Inflammatory macrophage treated with lipopolysaccharide for 4 hours (primary cell): Measurements from ENCODE around the gene DNASE1L2.
"Not testable (repeated sequence)": the region's sequence is repeated elsewhere in the genome, so short reads cannot be mapped to it uniquely, and the experiment has no call there.

Experiments used
- DNase-seq: peaks from one replicate; pipeline ENCODE4 v3.0.0-alpha.2; 2020

Gene DNASE1L2

DNA sequence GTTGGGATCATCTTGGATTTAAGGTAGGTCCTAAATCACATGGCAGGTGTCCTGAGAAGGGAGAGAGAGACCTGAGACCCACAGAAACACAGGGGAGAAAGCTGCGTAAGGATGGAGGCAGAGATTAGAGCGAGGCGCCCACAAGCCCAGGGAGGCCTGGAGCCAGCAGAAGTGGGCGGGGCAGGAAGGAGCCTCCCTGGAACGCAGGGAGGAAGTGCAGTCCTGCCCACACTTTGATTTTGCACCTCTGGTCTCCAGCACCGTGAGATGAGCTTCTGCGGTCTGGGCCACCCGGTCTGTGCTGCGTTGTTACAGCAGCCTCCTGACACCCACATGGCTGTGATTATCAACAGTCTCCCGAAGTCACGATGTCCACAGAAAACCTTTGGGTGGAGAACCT is 6.4 kb downstream of the DNASE1L2 start:
- no peak for DNase-seq

DNA sequence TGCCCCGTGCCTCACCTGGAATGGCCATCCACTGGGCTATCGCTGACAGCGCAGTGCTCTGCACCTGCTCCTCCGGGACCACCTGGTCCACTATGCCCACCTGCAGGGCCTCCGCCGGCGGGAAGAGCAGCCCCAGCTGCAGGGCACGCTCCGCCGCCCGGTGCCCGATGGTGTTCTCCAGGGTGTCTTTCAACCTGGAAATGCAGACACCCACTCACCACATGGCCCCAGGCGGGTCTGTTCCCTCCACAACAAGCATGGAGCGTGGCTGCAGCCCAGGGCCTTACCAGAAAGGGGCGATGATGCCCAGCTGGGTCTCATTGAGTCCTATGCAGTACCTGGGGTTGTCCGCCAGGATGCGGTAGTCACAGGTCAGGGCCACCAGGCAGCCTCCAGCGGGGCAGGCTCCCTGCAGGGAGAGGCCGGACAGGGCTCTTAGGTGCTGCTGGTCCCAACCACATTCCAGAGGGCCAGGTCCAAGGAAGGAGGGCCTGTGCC is 6.8 kb downstream of the DNASE1L2 start:
- no peak for DNase-seq

DNA sequence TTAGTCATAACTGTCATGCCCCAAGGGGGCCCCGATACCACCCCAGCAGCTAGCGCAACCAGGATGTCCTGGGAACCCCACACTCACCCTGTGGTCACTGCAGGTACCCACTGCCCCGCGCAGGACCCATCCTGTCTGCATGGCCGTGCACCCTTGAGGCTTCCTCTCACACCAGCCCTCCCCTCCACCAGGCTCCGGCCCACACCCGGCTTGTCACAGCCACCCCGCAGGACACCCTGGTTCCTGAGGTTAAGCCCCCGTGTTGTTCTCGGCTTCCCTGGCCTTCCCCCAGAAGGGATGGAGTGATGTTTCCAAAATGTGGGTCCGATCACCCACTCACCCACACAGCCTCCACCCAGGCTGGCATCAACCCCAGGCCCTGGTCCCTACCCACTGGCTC is 7.5 kb downstream of the DNASE1L2 start:
- DNase-seq = no peak

DNA sequence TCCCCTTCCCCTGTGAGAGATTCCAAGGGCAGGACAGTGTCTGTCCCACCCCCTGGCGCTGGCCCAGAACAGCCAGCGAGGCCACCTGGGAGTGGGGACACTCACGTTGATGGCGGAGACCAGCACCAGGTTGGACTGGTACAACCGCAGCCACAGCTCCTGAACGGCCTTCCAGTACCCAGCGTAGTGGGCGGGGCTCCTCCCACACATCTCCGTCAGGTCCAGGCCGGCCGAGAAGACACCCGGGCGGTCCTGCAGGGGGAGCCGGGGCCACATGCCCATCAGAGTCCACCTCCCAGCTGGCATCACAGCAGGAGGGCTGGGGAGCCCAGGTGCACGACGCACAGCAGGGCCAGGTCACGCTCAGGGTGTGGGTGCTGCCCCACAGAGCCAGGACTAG is 8.1 kb downstream of the DNASE1L2 start:
- no peak for DNase-seq

DNA sequence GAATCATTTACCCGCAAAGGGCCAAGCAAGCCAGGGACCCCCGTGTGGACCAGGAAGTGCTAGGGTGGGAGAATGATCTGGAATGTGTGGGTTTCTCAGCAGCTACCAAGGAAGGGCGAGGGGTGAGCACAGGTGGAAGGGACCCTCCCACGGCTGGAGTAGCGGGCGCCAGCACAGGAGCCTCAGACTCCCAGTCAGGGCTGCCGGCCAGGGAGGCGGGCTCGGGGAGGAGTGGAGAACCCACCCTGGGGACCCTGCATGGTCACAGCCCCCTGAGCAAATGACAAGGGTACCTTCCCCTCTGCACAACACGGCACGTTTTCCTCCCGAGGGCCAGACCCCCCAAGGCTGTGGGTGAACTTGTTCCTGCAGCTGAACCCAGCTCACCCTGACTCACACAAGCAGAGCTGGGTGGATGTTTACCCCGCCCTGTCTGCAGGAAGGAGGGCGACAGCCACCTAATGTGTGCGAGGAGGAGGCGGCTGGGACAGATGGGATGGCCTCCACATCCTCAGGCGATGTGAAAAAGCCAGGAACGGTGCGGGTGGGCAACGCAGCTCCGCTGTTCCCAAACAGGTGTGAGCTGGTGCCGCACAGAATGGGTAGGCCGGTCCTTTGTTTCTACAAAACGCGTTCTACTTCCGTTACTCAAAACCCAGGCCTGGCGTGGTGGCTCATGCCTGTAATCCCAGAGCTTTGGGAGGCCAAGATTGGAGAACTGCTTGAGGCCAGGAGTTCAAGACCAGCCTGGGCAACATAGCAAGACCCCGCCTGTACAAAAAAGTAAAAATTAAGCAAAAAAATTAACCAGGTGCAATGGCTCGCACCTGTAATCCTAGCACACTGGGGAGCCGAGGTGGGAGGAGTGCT is 8.9 kb downstream of the DNASE1L2 start:
- no peak for DNase-seq

DNA sequence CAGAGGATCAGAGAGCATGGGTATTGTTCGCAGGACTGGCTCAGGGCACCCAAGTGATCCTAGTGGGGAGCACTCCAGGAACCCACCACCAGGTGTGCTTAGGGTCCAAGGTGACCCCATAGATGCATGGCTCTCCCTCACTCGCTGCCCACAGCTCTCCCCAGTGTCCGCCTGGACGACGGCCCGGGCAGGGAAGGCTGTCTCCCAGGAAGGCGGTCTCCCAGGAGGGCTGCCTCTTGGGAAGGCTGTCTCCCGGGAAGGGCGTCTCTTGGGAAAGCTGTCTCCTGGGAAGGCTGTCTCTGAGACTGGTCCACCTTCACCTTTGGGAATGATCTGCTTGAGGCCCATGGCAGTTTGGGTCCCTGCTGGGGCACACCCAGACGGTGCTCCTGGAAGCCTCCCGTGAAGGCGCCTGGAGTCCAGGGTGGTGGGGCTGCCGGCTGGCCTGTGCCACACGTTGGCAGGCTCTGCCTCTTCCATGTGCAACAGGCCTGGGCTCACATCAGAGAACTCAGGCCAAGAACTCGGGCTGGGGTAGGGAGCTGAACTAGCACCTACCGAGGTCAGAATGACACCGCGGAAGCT is 10.1 kb downstream of the DNASE1L2 start:
- DNase-seq = no peak

DNA sequence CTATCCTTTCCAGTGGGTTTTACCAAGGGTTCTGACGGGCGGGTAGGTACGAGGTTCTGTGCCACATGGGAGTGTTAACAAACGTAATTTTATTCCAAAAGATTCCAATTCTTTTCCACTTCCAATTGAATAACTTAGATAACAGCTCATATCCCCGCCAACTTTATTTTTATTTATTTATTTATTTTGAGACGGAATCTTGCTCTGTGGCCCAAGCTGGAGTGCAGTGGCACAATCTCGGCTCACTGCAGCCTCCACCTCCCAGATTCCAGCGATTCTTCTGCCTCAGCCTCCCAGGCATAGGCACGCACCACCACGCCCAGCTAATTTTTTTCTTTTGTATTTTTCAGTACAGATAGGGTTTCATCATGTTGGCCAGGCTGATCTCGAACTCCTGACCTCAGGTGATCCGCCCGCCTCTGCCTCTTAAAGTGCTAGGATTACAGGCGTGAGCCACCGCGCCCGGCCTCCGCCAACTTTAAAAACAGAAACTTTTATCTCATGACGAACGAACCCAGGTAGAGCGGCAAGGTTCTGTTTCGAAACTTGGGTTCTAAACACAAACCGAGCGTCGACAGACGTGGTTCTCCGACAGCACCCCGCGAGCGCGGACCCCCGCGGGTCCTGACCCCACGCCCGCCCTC is 14.5 kb downstream of the DNASE1L2 start:
- DNase-seq = no peak

DNA sequence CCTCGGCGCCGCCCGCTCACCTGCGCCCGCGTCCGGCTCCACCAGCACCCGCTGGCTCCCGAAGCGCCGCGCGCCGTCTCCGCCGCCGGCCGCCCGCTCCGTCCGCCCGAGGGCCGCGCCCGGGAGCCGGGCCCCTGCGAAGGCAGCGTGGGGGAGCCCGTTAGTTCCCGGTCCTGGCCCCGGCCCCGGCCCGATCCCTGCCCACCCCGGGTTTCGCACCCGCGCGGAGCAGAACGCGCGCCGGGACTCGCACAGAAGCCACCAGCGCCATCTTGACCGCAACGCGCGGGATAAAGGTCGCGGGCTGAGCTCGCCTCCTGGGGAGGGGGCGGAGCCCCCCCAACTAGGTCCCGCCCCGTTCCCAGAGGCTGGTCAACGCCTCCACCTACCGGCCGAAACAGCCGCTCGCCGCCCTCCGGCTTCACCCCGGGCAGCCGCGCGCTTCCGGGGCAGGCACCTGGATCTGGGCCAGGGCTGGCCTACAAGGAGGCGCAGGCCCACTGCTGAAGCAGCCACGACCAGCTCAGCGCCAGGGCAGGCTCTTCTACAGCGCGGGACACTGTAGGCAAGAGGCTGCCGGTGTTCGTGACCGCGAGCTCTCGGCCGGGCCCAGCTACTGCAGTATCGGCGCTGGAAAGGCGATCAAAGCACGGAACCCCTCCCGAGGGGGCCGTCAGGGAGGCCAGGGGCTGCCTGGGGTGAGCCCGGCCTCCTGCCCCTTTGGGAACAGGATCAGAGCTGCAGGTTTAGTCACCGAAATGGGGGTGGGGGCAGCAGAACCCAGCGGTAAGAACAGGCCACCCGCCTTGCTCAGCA is 15.3 kb downstream of the DNASE1L2 start, which contains the start of gene ECI1:
Gene ECI1 (minus strand): TSS at position 292 of the 816 bp plus-strand sequence. CDS start 21 bp downstream, at position 271.
- DNase-seq = peak; percentile 94

DNA sequence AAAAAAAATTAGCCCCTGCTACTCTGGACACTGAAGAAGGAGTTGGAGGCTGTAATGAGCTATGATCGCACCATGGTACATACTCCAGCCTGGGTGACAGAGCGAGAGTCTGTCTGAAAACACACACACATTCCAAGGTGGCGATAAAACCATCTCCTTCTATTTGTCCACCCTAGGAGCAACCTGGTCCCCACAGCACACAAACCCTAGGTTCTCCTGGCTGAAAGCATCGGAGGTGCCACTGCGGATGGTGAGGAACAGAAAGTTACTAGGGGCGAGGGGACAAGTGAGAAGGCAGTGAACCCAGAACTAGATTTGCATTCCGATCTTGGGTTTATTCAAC is 16.5 kb downstream of the DNASE1L2 start:
- DNase-seq = no peak

DNA sequence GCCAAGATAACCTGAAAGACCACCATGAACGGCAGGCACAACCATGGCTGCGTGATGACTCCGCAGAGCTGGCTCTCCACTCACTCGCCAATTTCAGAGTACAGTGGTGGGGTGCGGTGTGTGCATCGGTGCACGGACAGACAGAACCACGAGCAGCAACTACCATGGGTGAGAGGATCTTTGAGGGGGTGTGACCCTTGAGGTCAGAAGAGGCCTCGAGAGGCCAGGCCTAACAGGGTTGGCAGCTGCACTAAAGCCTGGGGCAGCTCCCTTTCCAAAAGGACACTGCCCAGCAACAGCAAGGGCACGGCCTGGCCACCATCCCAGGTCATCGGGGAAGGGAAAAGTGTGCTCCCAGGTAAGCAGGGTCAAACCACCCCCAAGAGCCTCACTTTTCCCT is 17.0 kb downstream of the DNASE1L2 start:
- no peak for DNase-seq

DNA sequence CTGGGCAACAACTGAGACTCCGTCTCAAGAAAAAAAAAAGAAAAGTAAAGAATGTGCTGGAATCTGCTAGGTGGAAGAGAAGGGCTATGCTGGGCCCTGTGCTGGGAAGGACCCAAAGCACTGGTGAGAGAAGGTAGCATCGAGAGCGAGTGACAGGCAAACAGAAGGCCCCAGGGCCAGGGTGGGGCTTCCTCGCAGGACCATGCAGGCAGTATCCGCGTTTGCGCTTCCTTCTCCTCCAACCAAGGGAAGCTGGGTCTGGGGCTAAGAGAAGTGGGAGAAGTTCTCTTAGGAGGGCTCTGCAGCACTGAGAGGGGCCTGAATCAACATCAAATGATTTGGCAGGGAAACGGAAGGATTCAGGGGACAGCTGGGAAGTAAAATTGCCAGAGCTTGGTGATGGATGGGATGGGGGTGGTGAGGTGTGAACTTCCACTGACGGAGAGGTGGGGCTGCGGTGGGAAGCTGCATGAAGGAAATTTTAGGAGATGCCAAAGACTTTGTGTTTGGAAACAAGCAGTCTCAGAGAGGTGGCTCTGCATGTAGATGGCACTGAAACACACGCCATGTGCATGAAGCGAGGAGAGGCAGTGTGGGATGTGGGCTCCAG is 20.4 kb downstream of the DNASE1L2 start:
- no peak for DNase-seq

DNA sequence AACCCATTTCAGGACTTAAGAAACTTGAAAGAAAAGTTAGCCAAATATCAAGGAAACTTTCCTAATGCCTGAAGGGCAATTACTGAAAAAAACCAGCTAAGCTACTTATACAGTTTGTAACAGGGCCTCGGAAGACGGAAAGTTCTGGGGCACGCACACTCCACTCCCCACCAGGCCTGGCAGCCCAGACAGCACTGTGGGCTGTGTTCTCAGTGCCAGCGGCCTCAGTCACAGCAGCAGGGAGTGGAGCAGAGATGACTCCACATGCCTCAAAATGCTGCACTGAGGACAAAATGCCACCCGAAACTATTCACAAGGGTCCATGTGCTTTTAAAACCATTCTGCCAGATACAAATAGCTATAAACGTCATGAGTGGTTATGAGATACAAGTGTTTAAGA is 21.5 kb downstream of the DNASE1L2 start:
- DNase-seq = no peak

DNA sequence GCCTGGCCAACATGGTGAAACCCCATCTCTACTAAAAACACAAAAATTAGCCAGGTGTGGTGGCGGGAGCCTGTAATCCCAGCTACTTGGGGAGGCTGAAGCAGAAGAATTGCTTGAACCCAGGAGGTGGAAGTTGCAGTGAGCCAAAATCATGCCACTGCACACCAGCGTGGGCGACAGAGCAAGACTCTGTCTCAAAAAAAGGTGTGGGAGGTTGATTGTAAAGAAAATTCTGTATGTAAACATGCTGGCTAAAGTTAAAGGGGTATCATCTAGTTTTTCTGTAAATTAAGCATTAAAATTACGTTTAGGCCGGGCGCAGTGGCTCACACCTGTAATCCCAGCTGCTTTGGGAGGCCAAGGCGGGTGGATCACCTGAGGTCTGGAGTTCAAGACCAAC is 22.3 kb downstream of the DNASE1L2 start:
- DNase-seq = not testable (repeated sequence)

DNA sequence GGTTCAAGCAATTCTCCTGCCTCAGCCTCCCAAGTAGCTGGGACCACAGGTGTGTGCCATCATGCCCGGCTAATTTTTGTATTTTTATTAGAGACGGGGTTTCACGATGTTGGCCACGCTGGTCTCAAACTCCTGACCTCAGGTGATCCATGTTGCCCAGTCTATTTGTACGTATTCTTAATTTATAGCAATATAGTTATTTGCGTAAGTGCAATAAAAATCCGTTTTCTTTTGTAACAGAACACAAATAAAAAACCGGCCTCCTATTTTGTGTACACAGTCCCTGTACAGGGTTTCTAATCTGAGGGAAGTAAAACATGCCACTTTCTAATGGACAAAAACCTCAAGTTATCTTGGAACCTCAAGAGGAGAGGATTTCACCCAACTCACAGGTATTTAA is 24.0 kb downstream of the DNASE1L2 start:
- no peak for DNase-seq

DNA sequence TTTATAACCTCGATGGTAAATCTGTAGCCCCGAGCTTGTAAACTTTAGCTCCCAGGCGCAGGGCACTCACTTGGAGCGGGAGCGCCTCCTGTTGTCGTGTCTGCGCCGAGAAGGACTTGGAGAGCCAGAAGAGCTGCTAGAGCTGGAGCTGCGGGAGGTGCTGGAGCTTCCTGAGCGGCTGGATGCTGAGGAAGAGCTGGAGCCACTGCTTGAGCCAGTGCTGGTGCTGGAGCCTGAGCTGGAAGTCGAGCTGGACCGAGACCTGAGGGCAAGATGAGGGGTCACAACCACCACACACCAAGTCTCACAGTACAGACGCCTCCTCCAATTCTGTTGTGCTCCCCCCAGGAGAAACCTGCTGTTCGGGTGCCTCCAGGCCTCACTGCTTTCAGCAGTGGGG is 26.8 kb downstream of the DNASE1L2 start:
- DNase-seq = not testable (repeated sequence)

DNA sequence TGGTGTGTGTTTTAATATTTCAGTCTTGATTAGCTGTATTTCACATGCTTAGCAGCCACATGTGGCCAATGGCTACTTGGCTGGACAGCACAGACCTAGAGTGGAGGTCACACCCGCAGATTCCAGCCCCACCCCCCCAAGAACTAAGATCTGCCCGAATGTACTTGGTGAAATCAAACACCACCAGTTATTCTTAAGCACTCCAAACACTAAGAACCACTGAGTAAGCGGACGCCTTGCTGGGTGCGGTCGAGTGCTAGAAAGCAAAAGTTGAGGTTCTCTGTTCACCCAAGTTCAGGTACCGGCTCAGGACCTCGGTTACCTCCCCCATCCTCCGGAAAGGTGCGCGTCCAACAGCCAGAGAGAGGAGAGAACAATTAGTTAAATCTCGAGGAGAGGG is 30.6 kb downstream of the DNASE1L2 start:
- not testable (repeated sequence) for DNase-seq

DNA sequence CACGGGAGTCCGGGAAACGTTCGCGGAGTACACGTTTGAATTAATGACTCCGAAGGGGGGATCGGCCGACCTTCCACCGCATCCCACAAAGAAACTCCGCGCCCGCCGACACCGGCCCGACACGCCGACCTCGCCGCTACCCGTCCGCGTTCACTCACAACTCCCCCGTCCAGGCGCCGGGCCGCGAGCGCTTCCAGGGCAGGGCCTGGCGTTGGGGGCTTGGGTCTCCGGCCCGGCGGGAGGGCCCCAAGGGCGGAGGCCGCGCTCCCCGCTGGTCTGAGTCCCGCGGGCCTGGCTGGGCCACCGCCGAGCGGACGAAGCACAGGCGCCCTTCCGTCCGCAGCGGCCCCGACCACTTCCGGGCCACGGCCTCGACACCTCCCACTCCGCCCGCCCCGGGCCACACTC is 31.3 kb downstream of the DNASE1L2 start:
- DNase-seq = peak; percentile 72

DNA sequence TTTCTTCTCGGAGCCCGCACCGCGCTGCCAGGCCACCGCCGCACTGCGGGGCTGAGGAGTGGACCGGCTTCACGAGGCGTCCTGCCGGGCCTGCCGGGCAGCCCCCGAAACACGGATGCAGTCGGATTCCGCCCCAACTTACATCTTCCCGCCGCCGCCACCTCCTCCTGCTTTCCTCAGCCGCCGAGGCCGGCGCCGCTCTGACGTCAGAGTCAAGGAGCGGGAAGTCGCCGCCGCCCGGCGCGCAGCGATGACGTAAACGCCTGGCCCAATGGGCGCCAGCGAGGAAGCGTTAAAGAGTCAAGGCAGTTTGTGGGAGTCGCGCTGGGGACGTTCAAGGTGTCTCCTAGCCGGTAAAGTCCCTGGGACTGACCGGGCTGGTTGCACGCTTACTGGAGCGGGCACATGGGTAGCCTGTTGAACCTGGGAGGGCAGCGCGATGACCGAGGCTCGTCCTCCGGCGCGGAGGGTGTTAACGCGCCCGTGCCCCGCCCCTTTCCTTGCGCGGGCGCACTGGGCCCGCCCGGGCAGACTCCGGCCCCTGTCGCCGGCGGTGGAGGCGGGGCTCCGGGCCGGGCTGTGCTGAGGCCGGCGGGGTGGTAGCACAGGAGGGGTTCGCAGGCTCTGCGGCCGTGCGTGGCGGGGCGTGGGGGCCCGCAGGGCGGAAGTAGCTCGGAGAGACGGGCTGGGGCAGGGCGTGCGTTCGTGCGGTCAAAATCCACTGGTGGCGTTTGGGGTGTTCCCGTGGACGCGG is 31.8 kb downstream of the DNASE1L2 start, which contains the start of gene RNPS1:
Gene RNPS1 (minus strand): TSS at position 214 of the 754 bp plus-strand sequence. CDS start 3,483 bp downstream, outside the sequence.
- peak; percentile 97 for DNase-seq

DNA sequence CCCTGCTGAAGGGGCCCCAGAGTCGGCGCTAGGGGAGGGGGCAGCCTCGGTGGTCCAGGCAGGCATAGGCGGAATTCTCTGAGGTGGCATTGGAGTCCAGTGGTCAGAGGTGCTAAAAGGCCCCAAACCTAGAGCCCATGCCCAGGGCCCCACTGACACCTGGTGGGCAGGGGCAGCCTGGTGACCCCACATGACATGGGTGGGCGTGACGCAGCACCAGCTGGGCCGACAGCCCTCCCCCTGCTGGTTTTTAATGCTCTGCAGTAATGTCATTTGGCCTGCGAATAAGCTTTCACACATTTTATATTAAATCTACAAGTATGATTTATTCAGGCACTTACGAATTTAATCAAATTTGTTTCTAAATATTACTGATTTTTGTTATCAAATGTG is 33.8 kb downstream of the DNASE1L2 start:
- no peak for DNase-seq

DNA sequence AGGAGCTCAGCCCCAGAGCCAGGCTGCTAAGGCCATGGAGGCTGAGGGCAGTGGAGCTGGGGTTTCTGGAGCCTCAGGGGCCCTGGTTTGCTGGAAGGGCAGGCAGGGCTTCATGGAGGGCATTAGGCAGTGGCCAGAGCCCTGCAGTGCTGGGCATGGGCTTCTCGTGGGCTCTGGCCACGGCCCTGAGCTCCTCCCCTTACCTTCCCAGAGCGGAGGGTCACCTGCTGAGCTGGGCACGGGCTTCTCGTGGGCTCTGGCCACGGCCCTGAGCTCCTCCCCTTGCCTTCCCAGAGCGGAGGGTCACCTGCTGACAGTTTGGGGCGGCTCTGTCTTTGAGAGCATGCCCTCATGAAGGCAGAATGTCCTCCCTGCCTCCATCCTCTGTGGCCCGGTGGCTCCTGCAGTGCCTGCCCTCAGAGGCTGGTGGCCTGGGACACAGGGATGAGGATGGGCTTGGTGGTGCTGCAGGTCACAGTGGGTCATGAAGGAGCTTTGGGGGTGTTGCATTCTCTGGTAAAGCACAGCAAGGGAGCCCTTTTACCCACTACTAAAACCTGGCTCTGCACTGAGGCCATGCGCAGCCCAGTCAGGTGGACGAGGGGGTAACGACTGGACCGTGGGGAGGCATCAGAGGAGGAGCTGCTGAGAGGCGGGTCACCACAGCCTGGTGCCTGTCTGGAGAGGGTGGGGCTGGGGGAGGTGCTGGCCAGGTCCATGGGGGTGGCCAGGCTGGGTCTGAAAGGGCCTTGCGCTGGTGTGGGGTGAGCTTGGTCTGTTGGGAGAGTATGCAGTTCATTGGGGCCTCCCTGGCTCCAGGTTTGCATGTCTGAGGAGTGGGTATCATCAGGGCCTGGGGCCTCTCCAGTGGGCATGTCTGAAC is 34.6 kb downstream of the DNASE1L2 start:
- no peak for DNase-seq
